ENCODE data around the gene ARG2. TPM values are rescaled to one million over a fixed set of nuclear protein-coding genes. Genes with fewer than 3 reads are reported as not detected.

Gene ARG2
- total RNA-seq, 1 experiment from 2014 or later = 91.5 TPM

- no peak for DNase-seq (ENCODE audit: low spot score)
- in situ Hi-C loops (cut with HindIII; ENCODE audit: low sequenced_read_pairs) = no loop called here
These were observed 7.8 kb downstream of the ARG2 start for GRCh38 chr14:67627519-67627918.

GRCh38 chr14:67630186-67630585 lies 10.5 kb downstream of the ARG2 start:
- DNase-seq (ENCODE audit: low spot score) = no peak
- in situ Hi-C loops (cut with HindIII; ENCODE audit: low sequenced_read_pairs) = no loop called here

GRCh38 chr14:67630938-67631337 lies 11.2 kb downstream of the ARG2 start:
- in situ Hi-C loops (cut with HindIII; ENCODE audit: low sequenced_read_pairs) = no loop called here

GRCh38 chr14:67633451-67634147 lies 13.9 kb downstream of the ARG2 start:
- DNase-seq (ENCODE audit: low spot score) = no peak
- in situ Hi-C loops (cut with HindIII; ENCODE audit: low sequenced_read_pairs) = no loop called here

More at GRCh38 chr14:67630938-67631337, 11.2 kb downstream of the ARG2 start:
- DNase-seq (ENCODE audit: low spot score) = no peak

- in situ Hi-C loops (cut with HindIII; ENCODE audit: low sequenced_read_pairs) = no loop called here
- DNase-seq (ENCODE audit: low spot score) = no peak
These were observed 16.7 kb downstream of the ARG2 start for GRCh38 chr14:67636361-67636919.

- DNase-seq (ENCODE audit: low spot score) = no peak
- in situ Hi-C loops (cut with HindIII; ENCODE audit: low sequenced_read_pairs) = no loop called here
These were observed 18.9 kb downstream of the ARG2 start for GRCh38 chr14:67638642-67639041.

- in situ Hi-C loops (cut with HindIII; ENCODE audit: low sequenced_read_pairs) = no loop called here
- no peak for DNase-seq (ENCODE audit: low spot score)
These were observed 21.8 kb downstream of the ARG2 start for GRCh38 chr14:67641480-67641879.

- no peak for DNase-seq (ENCODE audit: low spot score)
- in situ Hi-C loops (cut with HindIII; ENCODE audit: low sequenced_read_pairs) = no loop called here
These were observed 22.4 kb downstream of the ARG2 start for GRCh38 chr14:67641902-67642749.

- in situ Hi-C loops (cut with HindIII; ENCODE audit: low sequenced_read_pairs) = no loop called here
- no peak for DNase-seq (ENCODE audit: low spot score)
These were observed 24.0 kb downstream of the ARG2 start for GRCh38 chr14:67643713-67644112.

- peak; percentile 49 for DNase-seq (ENCODE audit: low spot score)
- in situ Hi-C loops (cut with HindIII; ENCODE audit: low sequenced_read_pairs) = no loop called here
These were observed 24.7 kb downstream of the ARG2 start for GRCh38 chr14:67644428-67644827.

GRCh38 chr14:67645414-67645813 lies 25.7 kb downstream of the ARG2 start:
- in situ Hi-C loops (cut with HindIII; ENCODE audit: low sequenced_read_pairs) = no loop called here
- no peak for DNase-seq (ENCODE audit: low spot score)

- DNase-seq (ENCODE audit: low spot score) = no peak
- in situ Hi-C loops (cut with HindIII; ENCODE audit: low sequenced_read_pairs) = no loop called here
These were observed 26.4 kb downstream of the ARG2 start for GRCh38 chr14:67646131-67646530.

GRCh38 chr14:67650151-67650550 lies 30.4 kb downstream of the ARG2 start:
- in situ Hi-C loops (cut with HindIII; ENCODE audit: low sequenced_read_pairs) = no loop called here
- peak; percentile 77 for DNase-seq (ENCODE audit: low spot score)

GRCh38 chr14:67650694-67651093 lies 31.0 kb downstream of the ARG2 start:
- DNase-seq (ENCODE audit: low spot score) = no peak
- in situ Hi-C loops (cut with HindIII; ENCODE audit: low sequenced_read_pairs) = no loop called here

- no peak for DNase-seq (ENCODE audit: low spot score)
- in situ Hi-C loops (cut with HindIII; ENCODE audit: low sequenced_read_pairs) = no loop called here
These were observed 32.5 kb downstream of the ARG2 start for GRCh38 chr14:67652189-67652588.

GRCh38 chr14:67653651-67654280 lies 34.0 kb downstream of the ARG2 start:
- in situ Hi-C loops (cut with HindIII; ENCODE audit: low sequenced_read_pairs) = no loop called here
- no peak for DNase-seq (ENCODE audit: low spot score)

GRCh38 chr14:67663633-67664032 lies 43.9 kb downstream of the ARG2 start:
- in situ Hi-C loops (cut with HindIII; ENCODE audit: low sequenced_read_pairs) = no loop called here
- DNase-seq (ENCODE audit: low spot score) = no peak

- in situ Hi-C loops (cut with HindIII; ENCODE audit: low sequenced_read_pairs) = no loop called here
- no peak for DNase-seq (ENCODE audit: low spot score)
These were observed 46.1 kb downstream of the ARG2 start for GRCh38 chr14:67665868-67666267.

GRCh38 chr14:67666750-67667449 lies 47.2 kb downstream of the ARG2 start:
- peak; percentile 77 for DNase-seq (ENCODE audit: low spot score)
- in situ Hi-C loops (cut with HindIII; ENCODE audit: low sequenced_read_pairs) = no loop called here
